BLaER1 (cell line): Measurements from ENCODE around the gene GJB5.

Source experiments
- H3K27ac ChIP-seq: shearing (Covaris generic); formaldehyde crosslinking; 2 replicates; pipeline ENCODE4 v1.8.1; 2022
- H3K27me3 ChIP-seq: shearing (Covaris generic); formaldehyde crosslinking; 2 replicates; pipeline ENCODE4 v1.8.1; 2022
- H3K36me3 ChIP-seq: shearing (Covaris generic); formaldehyde crosslinking; 2 replicates; pipeline ENCODE4 v1.8.1; 2022
- H3K4me1 ChIP-seq: shearing (Covaris generic); formaldehyde crosslinking; 2 replicates; pipeline ENCODE4 v1.8.1; 2022
- H3K4me2 ChIP-seq: shearing (Covaris generic); formaldehyde crosslinking; 2 replicates; pipeline ENCODE4 v1.8.1; 2022
- H3K4me3 ChIP-seq: shearing (Covaris generic); formaldehyde crosslinking; 2 replicates; pipeline ENCODE4 v1.8.1; 2022
- H3K9ac ChIP-seq: shearing (Covaris generic); formaldehyde crosslinking; 2 replicates; pipeline ENCODE4 v1.8.1; 2022
- H3K9me3 ChIP-seq: shearing (Covaris generic); formaldehyde crosslinking; 2 replicates; pipeline ENCODE4 v1.8.1; 2022
- H4K20me1 ChIP-seq: shearing (Covaris generic); formaldehyde crosslinking; 2 replicates; pipeline ENCODE4 v1.8.1; 2022
- Cebpa-rat ChIP-seq: shearing (Covaris generic); IDR thresholded peaks from 2 replicates; pipeline ENCODE4 v1.8.1; 2022

The GJB5 gene

GRCh38 chr1:34743775-34744174 lies 11.1 kb upstream of the GJB5 start:
- TF ChIP-seq Cebpa-rat, result no peak
- Histone ChIP-seq H3K27me3 (no peaks in the 10 kb centered on the region), H3K27ac (no peak overlapping the region)

GRCh38 chr1:34744851-34745250 lies 10.0 kb upstream of the GJB5 start:
- Histone ChIP-seq H3K4me2 (no peak overlapping the region), H3K9ac (no peak overlapping the region), H3K27me3 (no peaks in the 10 kb centered on the region), H3K4me1 (no peaks in the 10 kb centered on the region), H3K9me3 (no peaks in the 10 kb centered on the region), H3K36me3 (no peaks in the 10 kb centered on the region), H3K4me3 (no peak overlapping the region), H4K20me1 (no peaks in the 10 kb centered on the region), H3K27ac (no peak overlapping the region)
- no peak for TF ChIP-seq Cebpa-rat

More at GRCh38 chr1:34743775-34744174, 11.1 kb upstream of the GJB5 start:
- Histone ChIP-seq H3K4me2 (no peak overlapping the region), H3K4me3 (no peak overlapping the region), H3K36me3 (no peaks in the 10 kb centered on the region), H4K20me1 (no peaks in the 10 kb centered on the region), H3K9me3 (no peaks in the 10 kb centered on the region), H3K4me1 (no peaks in the 10 kb centered on the region), H3K9ac (no peak overlapping the region)

GRCh38 chr1:34745666-34746065 lies 9.2 kb upstream of the GJB5 start:
- Histone ChIP-seq H4K20me1 (no peaks in the 10 kb centered on the region), H3K4me1 (no peaks in the 10 kb centered on the region), H3K4me2 (no peak overlapping the region), H3K4me3 (no peak overlapping the region), H3K9ac (no peak overlapping the region), H3K9me3 (no peaks in the 10 kb centered on the region), H3K27me3 (no peaks in the 10 kb centered on the region), H3K27ac (no peak overlapping the region), H3K36me3 (no peaks in the 10 kb centered on the region)
- no peak for TF ChIP-seq Cebpa-rat

- Histone ChIP-seq H3K36me3 (no peaks in the 10 kb centered on the region), H4K20me1 (no peaks in the 10 kb centered on the region), H3K4me1 (no peaks in the 10 kb centered on the region), H3K4me2 (no peak overlapping the region), H3K27me3 (no peaks in the 10 kb centered on the region), H3K4me3 (no peak overlapping the region), H3K9ac (no peak overlapping the region), H3K9me3 (no peaks in the 10 kb centered on the region), H3K27ac (no peak overlapping the region)
- no peak for TF ChIP-seq Cebpa-rat
Observed at GRCh38 chr1:34746101-34746500, 8.7 kb upstream of the GJB5 start.

GRCh38 chr1:34746785-34747637 lies 7.8 kb upstream of the GJB5 start:
- Histone ChIP-seq H3K9me3 (no peaks in the 10 kb centered on the region), H3K36me3 (no peaks in the 10 kb centered on the region), H3K27me3 (no peaks in the 10 kb centered on the region), H3K4me3 (no peak overlapping the region), H3K4me2 (no peak overlapping the region), H3K9ac (no peak overlapping the region), H3K27ac (no peak overlapping the region), H4K20me1 (no peaks in the 10 kb centered on the region), H3K4me1 (no peaks in the 10 kb centered on the region)
- TF ChIP-seq Cebpa-rat, result no peak

GRCh38 chr1:34747638-34747941 lies 7.3 kb upstream of the GJB5 start:
- Histone ChIP-seq H3K27ac (no peak overlapping the region), H4K20me1 (no peaks in the 10 kb centered on the region)

GRCh38 chr1:34749992-34750391 lies 4.9 kb upstream of the GJB5 start:
- Histone ChIP-seq H3K9ac (no peak overlapping the region), H3K27me3 (no peaks in the 10 kb centered on the region), H4K20me1 (no peaks in the 10 kb centered on the region), H3K9me3 (no peaks in the 10 kb centered on the region), H3K4me1 (no peaks in the 10 kb centered on the region), H3K4me3 (no peak overlapping the region), H3K4me2 (no peak overlapping the region), H3K36me3 (no peaks in the 10 kb centered on the region), H3K27ac (no peak overlapping the region)
- TF ChIP-seq Cebpa-rat, result no peak

More at GRCh38 chr1:34747638-34747941, 7.3 kb upstream of the GJB5 start:
- Histone ChIP-seq H3K9ac (no peak overlapping the region), H3K4me1 (no peaks in the 10 kb centered on the region), H3K4me2 (no peak overlapping the region), H3K4me3 (no peak overlapping the region), H3K36me3 (no peaks in the 10 kb centered on the region), H3K27me3 (no peaks in the 10 kb centered on the region), H3K9me3 (no peaks in the 10 kb centered on the region)
- TF ChIP-seq Cebpa-rat, result no peak

GRCh38 chr1:34750610-34751009 lies 4.2 kb upstream of the GJB5 start:
- no peak for TF ChIP-seq Cebpa-rat
- Histone ChIP-seq H3K27ac (no peak overlapping the region), H4K20me1 (no peaks in the 10 kb centered on the region), H3K4me2 (no peak overlapping the region), H3K36me3 (no peaks in the 10 kb centered on the region), H3K9ac (no peak overlapping the region), H3K4me1 (no peaks in the 10 kb centered on the region), H3K9me3 (no peaks in the 10 kb centered on the region), H3K4me3 (no peak overlapping the region), H3K27me3 (no peaks in the 10 kb centered on the region)

GRCh38 chr1:34753163-34753562 lies 1.7 kb upstream of the GJB5 start:
- Histone ChIP-seq H4K20me1 (no peaks in the 10 kb centered on the region), H3K4me2 (no peak overlapping the region), H3K4me3 (no peak overlapping the region), H3K9ac (no peak overlapping the region), H3K4me1 (no peaks in the 10 kb centered on the region), H3K9me3 (no peaks in the 10 kb centered on the region), H3K27ac (no peak overlapping the region), H3K36me3 (no peaks in the 10 kb centered on the region), H3K27me3 (no peaks in the 10 kb centered on the region)
- TF ChIP-seq Cebpa-rat, result no peak

- TF ChIP-seq Cebpa-rat, result no peak
- Histone ChIP-seq H3K4me2 (no peak overlapping the region), H3K4me1 (no peaks in the 10 kb centered on the region), H4K20me1 (no peaks in the 10 kb centered on the region), H3K9me3 (no peaks in the 10 kb centered on the region), H3K27ac (no peak overlapping the region), H3K36me3 (no peaks in the 10 kb centered on the region), H3K9ac (no peak overlapping the region), H3K27me3 (no peaks in the 10 kb centered on the region), H3K4me3 (no peak overlapping the region)
Observed at GRCh38 chr1:34755961-34756360, 1.1 kb downstream of the GJB5 start.

GRCh38 chr1:34757386-34757785 lies 2.5 kb downstream of the GJB5 start:
- H3K4me1 ChIP-seq, result no peaks in the 10 kb centered on the region
- H4K20me1 ChIP-seq, result no peaks in the 10 kb centered on the region
- H3K36me3 ChIP-seq, result no peaks in the 10 kb centered on the region
- no peak for TF ChIP-seq Cebpa-rat
- no peak overlapping the region for H3K27ac ChIP-seq
- no peak overlapping the region for H3K9ac ChIP-seq
- H3K4me2 ChIP-seq, result no peak overlapping the region
- no peaks in the 10 kb centered on the region for H3K9me3 ChIP-seq
- no peaks in the 10 kb centered on the region for H3K27me3 ChIP-seq
- no peak overlapping the region for H3K4me3 ChIP-seq
